Activated T-helper 1 cell treated with Interleukin-2 at 50 U/mL for 16 hours (primary cell): ENCODE measurements around the gene KDM4B.

ENCODE experiments used
- DNase-seq: peaks from one replicate; pipeline ENCODE4 v3.0.0-alpha.2; 2020; ENCODE audit warnings: low read depth

KDM4B gene

DNA sequence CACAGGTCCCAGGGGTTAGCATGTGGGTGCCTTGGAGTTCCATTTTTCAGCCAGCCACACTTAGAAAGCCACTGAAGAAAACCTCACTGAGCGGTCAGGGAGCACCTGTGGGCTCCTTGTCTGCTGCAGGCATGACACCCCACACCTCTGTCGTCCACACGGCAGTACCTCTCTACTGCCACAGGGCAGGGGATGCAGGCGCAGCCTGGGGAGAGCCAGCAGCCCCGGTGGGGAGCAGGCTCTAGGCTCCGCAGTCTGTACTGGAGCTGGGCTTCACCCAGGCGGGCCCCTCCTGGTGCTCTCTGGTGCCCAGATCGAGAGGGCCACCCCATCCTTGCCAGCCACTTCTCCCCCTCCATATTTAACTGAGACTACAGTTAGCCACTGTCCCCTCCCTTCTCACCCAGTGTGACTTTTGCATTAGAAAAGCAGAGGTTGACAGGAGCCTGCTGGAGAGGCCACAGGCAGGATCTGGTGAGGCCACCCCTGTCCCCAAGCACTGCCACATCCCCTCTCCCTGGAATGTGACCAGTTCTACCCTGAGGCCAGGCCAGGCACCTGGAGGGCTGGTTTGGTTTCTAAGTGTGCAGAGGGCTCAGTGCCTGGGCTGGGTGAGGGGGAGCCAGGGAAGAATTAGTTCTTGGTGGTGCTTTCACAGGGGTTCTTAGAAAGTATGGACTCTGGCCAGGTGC, 104.4 kb downstream of the KDM4B start:
- DNase-seq: no peak

GRCh38 chr19:5074407-5074806, 105.5 kb downstream of the KDM4B start:
- no peak for DNase-seq

DNA sequence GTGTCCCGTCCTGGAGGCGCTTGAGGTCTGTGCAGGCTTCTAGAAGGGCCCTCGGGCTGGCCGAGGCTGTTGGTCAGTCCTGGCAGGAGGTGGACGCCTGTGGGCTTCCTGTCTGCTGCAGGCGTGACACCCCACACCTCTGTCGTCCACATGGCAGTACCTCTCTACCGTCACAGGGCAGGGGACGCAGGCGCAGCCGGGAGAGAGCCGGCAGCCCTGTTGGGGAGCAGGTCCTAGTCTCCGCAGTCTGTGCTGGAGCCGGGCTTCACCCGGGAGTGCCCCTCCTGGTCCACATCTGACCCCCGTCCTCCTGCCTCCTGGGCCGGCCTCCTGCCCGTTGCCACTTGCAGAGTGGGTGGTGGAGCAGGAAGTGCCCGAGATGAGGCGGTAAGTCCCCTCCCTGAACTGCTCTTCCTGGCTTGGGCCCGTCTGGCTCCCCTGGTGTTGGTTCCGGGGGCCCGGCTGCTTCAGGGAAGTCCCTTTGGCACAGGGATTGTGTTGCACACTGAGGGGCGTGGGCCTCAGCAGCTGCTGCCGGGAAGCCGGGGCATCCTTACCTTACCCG, 106.0 kb downstream of the KDM4B start:
- DNase-seq: no peak

GRCh38 chr19:5075597-5075996, 106.7 kb downstream of the KDM4B start:
- no peak for DNase-seq

DNA sequence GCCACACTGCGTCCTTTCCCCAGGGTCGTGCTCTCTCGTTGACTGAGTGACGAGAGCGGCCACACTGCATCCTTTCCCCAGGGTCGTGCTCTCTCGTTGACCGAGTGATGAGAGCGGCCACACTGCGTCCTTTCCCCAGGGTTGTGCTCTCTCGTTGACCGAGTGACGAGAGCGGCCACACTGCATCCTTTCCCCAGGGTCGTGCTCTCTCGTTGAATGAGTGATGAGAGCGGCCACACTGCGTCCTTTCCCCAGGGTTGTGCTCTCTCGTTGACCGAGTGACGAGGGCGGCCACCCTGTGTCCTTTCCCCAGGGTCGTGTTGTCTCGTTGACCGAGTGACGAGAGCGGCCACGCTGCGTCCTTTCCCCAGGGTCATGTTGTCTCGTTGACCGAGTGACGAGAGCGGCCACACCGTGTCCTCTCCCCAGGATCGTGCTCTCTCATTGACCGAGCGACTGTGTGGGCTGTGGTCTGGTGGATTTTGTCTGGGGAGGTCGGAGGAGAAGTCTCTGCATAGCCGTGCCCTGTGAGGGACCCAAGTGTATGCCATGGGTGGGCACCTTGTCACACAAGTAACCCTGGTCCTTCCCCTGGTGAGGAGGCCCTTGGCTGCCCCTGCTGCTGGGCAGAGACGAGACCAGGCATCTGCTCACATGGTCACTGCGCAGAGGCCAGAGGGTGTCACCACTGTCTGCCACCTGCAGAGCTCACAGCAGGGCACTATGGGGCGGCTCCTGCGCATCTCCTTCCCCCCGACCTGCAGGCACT, 107.7 kb downstream of the KDM4B start:
- no peak for DNase-seq

DNA sequence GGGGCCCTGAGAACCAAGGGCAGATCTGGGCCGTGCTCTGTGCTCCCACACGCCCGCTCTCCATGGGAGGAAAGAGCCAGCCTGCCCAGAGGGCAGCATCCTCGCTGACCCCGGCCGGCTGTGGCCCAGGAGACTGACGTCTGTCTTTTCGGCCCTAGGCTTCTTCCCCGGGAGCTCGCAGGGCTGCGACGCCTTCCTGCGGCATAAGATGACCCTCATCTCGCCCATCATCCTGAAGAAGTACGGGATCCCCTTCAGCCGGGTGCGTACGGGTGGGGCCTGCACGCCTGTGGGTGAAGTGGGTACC, 108.2 kb downstream of the KDM4B start:
- DNase-seq: no peak

- no peak for DNase-seq
These were observed 109.3 kb downstream of the KDM4B start for GRCh38 chr19:5078182-5078581.

- DNase-seq: no peak
These were observed 109.8 kb downstream of the KDM4B start for GRCh38 chr19:5078666-5079065.

GRCh38 chr19:5079071-5079774, 110.3 kb downstream of the KDM4B start:
- DNase-seq: no peak

GRCh38 chr19:5080030-5080654, 111.2 kb downstream of the KDM4B start:
- no peak for DNase-seq

DNA sequence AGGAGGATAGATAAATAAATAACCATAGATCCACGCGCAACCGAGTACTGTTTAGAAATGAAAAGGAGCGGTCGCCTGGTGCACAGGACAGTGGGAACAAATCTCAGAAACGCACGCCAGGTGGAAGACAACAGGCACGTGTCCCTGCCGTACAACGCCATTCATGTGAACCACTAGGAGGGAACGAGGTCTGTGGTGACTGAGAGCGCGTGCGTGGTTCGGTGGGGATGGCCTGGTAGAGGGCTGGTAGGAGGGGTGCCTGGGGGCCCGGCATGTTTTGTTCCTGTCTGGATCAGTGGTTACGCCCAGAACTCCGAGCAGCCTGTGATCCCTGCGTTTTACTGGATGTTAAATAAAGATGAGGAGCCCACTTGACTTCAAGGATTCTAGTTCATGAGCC, 111.9 kb downstream of the KDM4B start:
- DNase-seq: no peak

- no peak for DNase-seq
These were observed 112.7 kb downstream of the KDM4B start for GRCh38 chr19:5081443-5082161.

DNA sequence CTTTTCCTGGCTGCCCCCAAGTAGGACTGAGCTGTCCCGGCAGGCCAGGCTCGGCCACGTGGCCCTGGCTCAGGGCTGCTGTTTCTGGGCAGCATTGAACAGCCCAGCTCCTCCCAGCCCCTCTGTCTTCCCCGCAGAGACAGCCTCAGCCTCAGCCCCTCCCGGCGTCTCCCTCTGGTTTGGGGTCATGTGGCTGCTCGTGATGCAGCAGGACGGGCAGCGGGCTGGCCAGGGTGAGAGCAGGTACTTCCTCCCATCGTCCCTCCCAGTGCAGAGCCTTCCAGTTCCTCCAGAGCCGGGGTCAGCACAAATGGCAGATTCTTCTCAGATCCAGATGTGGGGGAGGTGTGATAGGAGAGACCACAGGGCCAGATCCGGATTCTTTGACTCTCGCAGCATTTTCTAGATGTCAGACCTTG, 114.6 kb downstream of the KDM4B start:
- no peak for DNase-seq

GRCh38 chr19:5085566-5085965, 116.7 kb downstream of the KDM4B start:
- DNase-seq: no peak

GRCh38 chr19:5086230-5086629, 117.3 kb downstream of the KDM4B start:
- DNase-seq: no peak

DNA sequence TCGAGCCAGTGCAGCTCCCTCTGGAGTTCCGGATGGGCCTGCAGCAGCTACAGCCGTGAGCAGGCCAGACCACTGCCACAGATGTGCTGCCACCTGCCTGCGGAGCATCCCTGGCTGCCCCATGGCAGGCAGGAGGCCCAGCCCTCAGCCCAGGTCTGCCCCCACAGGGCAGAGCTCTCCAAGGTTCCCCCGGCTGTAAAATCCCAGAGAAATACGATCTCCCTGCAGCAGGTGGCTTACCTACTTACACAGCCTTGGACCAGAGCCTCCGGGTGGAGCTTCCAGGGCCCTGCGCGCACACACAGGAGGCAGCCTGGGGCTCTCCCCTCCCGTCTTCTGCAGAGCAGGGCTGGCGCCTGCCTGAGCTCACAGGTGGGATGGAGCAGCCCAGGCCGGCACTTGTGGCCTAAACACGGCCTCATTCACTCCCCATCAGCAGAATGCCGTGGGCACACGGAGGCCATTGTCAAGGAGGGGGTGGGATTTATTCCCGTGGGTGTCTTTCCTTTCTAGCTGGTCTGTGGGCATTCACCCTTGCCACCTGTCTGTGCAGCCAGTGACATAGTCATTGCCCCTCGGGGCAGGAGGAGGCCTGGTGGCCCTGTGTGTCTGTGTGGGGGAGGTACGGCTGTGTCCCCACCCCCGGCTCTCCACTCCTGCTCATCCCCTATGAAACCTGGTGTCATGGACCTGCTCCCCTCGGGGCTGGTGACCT, 118.0 kb downstream of the KDM4B start:
- DNase-seq: no peak

- no peak for DNase-seq
These were observed 120.4 kb downstream of the KDM4B start for GRCh38 chr19:5089283-5089682.

- DNase-seq: no peak
These were observed 121.6 kb downstream of the KDM4B start for GRCh38 chr19:5090465-5091017.

GRCh38 chr19:5091018-5091683, 122.2 kb downstream of the KDM4B start:
- no peak for DNase-seq
